Peyer's patch (tissue), 4 donors: ENCODE measurements around the gene MYCBPAP.

Source experiments
- CTCF ChIP-seq, 6 experiments: fragments of 450-650 bp in 4 of 6; fragments of 200-600 bp in 2 of 6; sonication (generic) in 1 of 6; IDR thresholded peaks; one replicate each; pipeline ENCODE4 v1.5.1; 2017 to 2019; ENCODE audit warnings: antibody characterized with exemption in 6 of 6, mild to moderate bottlenecking in 3 of 6, moderate library complexity in 1 of 6
- POLR2A ChIP-seq, 2 donors: fragments of 450-650 bp; IDR thresholded peaks; one replicate each; pipeline ENCODE4 v1.5.1; 2017; ENCODE audit warnings: antibody characterized with exemption in 2 of 2, mild to moderate bottlenecking in 2 of 2, moderate library complexity in 2 of 2

- TF ChIP-seq CTCF (IDR thresholded peaks at IDR 0.05) (no peak), POLR2A (IDR thresholded peaks at IDR 0.05) (no peak)
Measured at GRCh38 chr17:50557630-50558029, 49.4 kb downstream of the MYCBPAP start.
